GM15510 (cell line): ENCODE measurements around the gene MAU2.

Experiments
- POLR2A ChIP-seq: IDR thresholded peaks from 3 replicates; pipeline ENCODE4 v1.6.1; 2011; ENCODE audit warnings: borderline replicate concordance; ENCODE audit not compliant: insufficient read length; ENCODE audit errors: extremely low read depth

The MAU2 gene

GRCh38 chr19:19381007-19381926 is 60.6 kb downstream of the MAU2 start:
- no peak for TF ChIP-seq POLR2A

- no peak for TF ChIP-seq POLR2A
Observed at GRCh38 chr19:19382118-19382517, 61.5 kb downstream of the MAU2 start.

GRCh38 chr19:19384486-19384885 is 63.9 kb downstream of the MAU2 start:
- TF ChIP-seq POLR2A, result no peak

- TF ChIP-seq POLR2A, result peak; percentile 90
Observed at GRCh38 chr19:19385131-19385895, 64.7 kb downstream of the MAU2 start.

- TF ChIP-seq POLR2A, result peak; percentile 78
Observed at GRCh38 chr19:19385896-19386869, 65.6 kb downstream of the MAU2 start.

GRCh38 chr19:19387108-19387507 is 66.5 kb downstream of the MAU2 start:
- TF ChIP-seq POLR2A, result no peak

DNA sequence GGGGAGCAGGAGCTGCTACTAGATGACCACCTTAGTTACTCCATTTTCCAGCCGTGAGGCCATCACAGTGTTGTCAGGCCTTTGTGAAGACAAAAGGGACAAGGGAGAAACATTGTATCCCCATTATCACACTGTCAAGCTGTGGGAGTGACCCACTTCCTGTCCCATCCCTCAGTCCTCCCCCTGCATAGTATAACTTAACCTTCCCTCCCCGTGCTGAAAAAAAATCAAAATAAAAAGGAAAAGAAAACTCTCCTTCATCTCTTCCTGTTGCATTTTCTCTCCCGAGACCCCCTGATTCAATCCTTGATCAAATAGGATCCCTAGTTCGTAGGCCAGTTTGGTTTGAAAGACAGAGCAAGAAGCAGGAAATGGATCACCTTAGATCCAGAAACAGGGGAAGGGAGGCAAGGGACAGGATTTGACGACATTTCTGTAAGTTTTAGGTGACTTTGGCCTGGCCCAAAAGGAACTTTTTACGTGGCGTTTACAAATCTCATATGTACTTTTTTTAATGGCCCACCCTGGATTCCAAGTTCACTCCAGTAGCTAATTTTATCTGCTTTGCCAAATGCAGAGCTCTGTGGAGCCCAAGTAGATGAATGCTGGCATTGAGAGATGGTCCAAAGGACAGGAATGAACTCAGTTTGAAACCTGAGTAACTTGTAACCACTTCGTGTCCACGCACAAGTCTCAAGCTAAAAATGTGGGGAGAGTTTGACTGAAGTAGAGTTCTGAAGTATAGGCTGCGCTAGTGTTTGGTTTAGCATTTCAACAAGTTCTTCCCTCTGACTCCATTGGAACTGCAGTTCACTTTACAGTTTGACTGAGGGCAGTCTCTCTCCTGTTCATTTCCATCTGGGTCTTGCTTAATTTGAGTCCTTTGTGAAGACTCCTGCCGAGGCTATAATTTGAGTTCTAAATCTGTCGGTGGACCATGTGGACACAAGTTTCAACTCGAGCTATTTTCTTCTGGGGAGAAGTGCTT is 68.2 kb downstream of the MAU2 start:
- TF ChIP-seq POLR2A, result no peak

DNA sequence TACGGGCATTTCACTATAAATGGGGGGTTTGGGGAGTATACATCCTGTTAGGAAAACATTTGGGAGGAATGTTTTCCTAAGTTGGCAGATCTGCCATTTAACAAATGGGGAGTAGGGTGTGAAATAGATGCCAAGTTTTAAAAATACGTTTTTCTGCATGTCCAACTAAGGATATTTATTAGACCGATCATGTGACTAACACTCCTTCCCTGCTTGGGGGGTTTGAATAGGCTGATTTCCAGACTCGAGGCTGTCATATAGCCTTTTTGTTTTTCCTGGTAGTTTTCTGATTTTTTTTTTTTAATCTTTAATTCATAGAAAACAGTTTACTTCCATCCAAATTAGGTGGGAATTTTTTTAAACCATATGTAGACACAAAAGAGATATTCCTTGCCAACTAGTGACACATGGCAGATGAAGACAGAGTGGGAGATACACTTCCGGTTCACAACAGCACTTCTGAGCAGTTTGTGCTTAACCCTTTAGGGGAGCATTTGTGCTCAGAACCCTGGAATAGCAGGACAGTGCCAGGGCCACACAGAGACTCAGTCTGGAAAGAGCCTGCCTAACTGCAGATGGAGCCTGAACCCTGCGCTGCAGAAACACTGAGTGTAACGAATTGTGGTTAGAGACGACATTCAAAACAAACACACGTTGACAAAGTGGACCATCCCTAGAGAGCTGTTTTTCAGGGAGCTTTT is 79.3 kb downstream of the MAU2 start:
- TF ChIP-seq POLR2A, result no peak

GRCh38 chr19:19402656-19403372 is 82.2 kb downstream of the MAU2 start:
- TF ChIP-seq POLR2A, result no peak

- TF ChIP-seq POLR2A, result no peak
Observed at GRCh38 chr19:19403373-19403901, 82.8 kb downstream of the MAU2 start.

DNA sequence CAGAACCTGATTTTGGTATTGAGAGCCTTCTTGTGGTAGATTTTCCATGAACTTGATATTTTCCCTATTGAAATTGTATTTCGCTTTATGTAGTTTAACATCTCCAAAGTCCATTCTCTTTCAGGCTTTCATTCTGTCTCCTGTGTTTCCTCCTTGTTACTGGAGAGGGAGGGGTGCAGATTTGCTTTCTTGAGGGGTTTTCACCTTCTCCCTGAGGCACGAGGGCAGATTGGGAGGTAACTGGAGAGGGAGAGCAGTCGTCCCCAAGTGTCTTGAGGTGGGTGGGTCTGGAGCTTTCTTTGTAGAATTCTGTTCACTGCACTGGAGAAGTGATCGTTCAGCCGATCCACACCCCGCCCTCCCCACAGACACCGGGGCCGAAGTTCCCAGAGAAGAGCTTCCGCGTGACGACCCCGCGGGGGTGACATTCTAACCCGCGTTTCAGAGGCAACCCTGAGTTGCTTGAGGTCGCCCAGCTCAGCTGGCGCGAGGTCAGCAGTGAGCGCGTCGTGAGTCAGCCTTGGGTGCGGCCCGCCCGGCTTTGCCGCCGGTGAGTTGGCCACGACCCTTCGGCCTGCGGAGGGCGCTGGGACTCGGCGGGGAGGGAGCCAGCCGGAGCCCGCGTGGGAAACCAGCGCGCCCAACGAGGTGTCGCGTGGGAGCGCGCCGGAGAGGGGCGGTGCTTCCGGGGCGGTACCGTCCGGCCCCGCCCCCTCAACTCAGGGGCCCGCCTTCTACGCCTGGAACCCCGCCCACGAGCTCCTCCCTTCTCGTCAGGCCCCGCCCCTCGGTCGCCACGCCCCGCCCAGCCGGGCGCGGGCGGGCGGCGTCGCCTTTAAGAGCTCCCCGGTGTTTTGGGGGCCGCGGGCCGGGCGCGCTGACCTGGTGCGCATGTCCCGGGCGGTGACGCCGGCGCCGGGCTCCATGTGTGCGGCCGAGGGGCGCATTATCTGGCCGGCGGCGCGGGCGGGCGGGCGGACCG is 84.5 kb downstream of the MAU2 start, which contains the start of gene GATAD2A:
TSS of gene GATAD2A (plus strand) at position 797 of the 982 bp plus-strand sequence. CDS start 59,671 bp downstream, outside the sequence.
- peak; percentile 70 for TF ChIP-seq POLR2A
